Measurements from ENCODE around the gene DNMT3A.

DNMT3A gene

DNA sequence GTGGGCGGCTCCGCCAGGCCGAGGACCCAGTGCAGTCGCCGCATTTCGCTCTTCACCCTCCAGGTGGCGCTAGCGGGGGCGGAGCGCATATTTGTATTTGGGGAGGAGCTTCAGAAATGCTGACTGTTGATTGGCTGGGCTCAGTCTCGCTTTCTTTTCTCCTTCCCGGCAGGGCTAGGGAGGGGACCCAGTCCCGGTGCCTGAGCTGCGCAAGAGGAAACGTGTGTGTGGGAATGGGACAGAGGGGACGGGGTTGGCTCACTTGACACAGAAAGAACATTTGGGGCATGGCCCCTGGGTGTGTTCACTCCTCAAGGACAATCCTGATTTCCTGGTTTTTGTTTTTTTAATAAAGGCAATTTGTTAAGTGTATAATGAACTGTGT is 20.3 kb upstream of the DNMT3A start:
- no peak overlapping the region for H3K4me3 ChIP-seq (ENCODE audit: extremely low read depth, insufficient read depth, low read length, poor library complexity, severe bottlenecking)
- H3K27ac ChIP-seq (ENCODE audit: low read depth, low read length, severe bottlenecking), result no peak overlapping the region
- H3K4me1 ChIP-seq (ENCODE audit: control insufficient read depth, insufficient read depth, low read length, poor library complexity, severe bottlenecking), result no peaks in the 10 kb centered on the region
- no peaks in the 10 kb centered on the region for H3K9me3 ChIP-seq (ENCODE audit: control insufficient read depth, low read length)
- H3K36me3 ChIP-seq (ENCODE audit: control insufficient read depth, insufficient read depth, low read length), result no peaks in the 10 kb centered on the region
- 1 to 6% methylated on average over 9 to 10 of the region's 16 CpGs for WGBS, 2 experiments (ENCODE audit: insufficient coverage in 2 of 2)

GRCh38 chr2:25361261-25362048 is 19.7 kb upstream of the DNMT3A start:
- Histone ChIP-seq H3K4me1 (ENCODE audit: control insufficient read depth, insufficient read depth, low read length, poor library complexity, severe bottlenecking) (no peaks in the 10 kb centered on the region), H3K36me3 (ENCODE audit: control insufficient read depth, insufficient read depth, low read length) (no peaks in the 10 kb centered on the region), H3K4me3 (ENCODE audit: extremely low read depth, insufficient read depth, low read length, poor library complexity, severe bottlenecking) (no peak overlapping the region), H3K27ac (ENCODE audit: low read depth, low read length, severe bottlenecking) (no peak overlapping the region), H3K9me3 (ENCODE audit: control insufficient read depth, low read length) (no peaks in the 10 kb centered on the region)
- 56 to 59% methylated on average over 32 to 33 of the region's 34 CpGs for WGBS, 2 experiments (ENCODE audit: insufficient coverage in 2 of 2)

GRCh38 chr2:25358836-25359235 is 17.1 kb upstream of the DNMT3A start:
- Histone ChIP-seq H3K4me3 (ENCODE audit: extremely low read depth, insufficient read depth, low read length, poor library complexity, severe bottlenecking) (no peak overlapping the region), H3K4me1 (ENCODE audit: control insufficient read depth, insufficient read depth, low read length, poor library complexity, severe bottlenecking) (no peaks in the 10 kb centered on the region), H3K27ac (ENCODE audit: low read depth, low read length, severe bottlenecking) (no peak overlapping the region), H3K9me3 (ENCODE audit: control insufficient read depth, low read length) (no peaks in the 10 kb centered on the region), H3K36me3 (ENCODE audit: control insufficient read depth, insufficient read depth, low read length) (no peaks in the 10 kb centered on the region)
- WGBS, 2 experiments (ENCODE audit: insufficient coverage in 2 of 2), result 92 to 93% methylated on average over 5 of the region's 8 CpGs

- WGBS, 2 experiments (ENCODE audit: insufficient coverage in 2 of 2), result 86 to 87% methylated on average over 4 to 5 of the region's 6 CpGs
- no peaks in the 10 kb centered on the region for H3K4me1 ChIP-seq (ENCODE audit: control insufficient read depth, insufficient read depth, low read length, poor library complexity, severe bottlenecking)
- H3K27ac ChIP-seq (ENCODE audit: low read depth, low read length, severe bottlenecking), result no peak overlapping the region
- no peak overlapping the region for H3K4me3 ChIP-seq (ENCODE audit: extremely low read depth, insufficient read depth, low read length, poor library complexity, severe bottlenecking)
- H3K9me3 ChIP-seq (ENCODE audit: control insufficient read depth, low read length), result no peaks in the 10 kb centered on the region
- H3K36me3 ChIP-seq (ENCODE audit: control insufficient read depth, insufficient read depth, low read length), result no peaks in the 10 kb centered on the region
These were observed 16.6 kb upstream of the DNMT3A start for GRCh38 chr2:25358249-25358815.

GRCh38 chr2:25356088-25356487 is 14.4 kb upstream of the DNMT3A start:
- H3K36me3 ChIP-seq (ENCODE audit: control insufficient read depth, insufficient read depth, low read length), result no peaks in the 10 kb centered on the region
- no peak overlapping the region for H3K27ac ChIP-seq (ENCODE audit: low read depth, low read length, severe bottlenecking)
- no peaks in the 10 kb centered on the region for H3K4me1 ChIP-seq (ENCODE audit: control insufficient read depth, insufficient read depth, low read length, poor library complexity, severe bottlenecking)
- no peak overlapping the region for H3K4me3 ChIP-seq (ENCODE audit: extremely low read depth, insufficient read depth, low read length, poor library complexity, severe bottlenecking)
- H3K9me3 ChIP-seq (ENCODE audit: control insufficient read depth, low read length), result no peaks in the 10 kb centered on the region
- 77 to 85% methylated on average over 4 of the region's 4 CpGs for WGBS, 2 experiments (ENCODE audit: insufficient coverage in 2 of 2)

GRCh38 chr2:25355270-25355669 is 13.5 kb upstream of the DNMT3A start:
- Histone ChIP-seq H3K36me3 (ENCODE audit: control insufficient read depth, insufficient read depth, low read length) (no peaks in the 10 kb centered on the region), H3K4me3 (ENCODE audit: extremely low read depth, insufficient read depth, low read length, poor library complexity, severe bottlenecking) (no peak overlapping the region), H3K9me3 (ENCODE audit: control insufficient read depth, low read length) (no peaks in the 10 kb centered on the region), H3K4me1 (ENCODE audit: control insufficient read depth, insufficient read depth, low read length, poor library complexity, severe bottlenecking) (no peaks in the 10 kb centered on the region), H3K27ac (ENCODE audit: low read depth, low read length, severe bottlenecking) (no peak overlapping the region)
- WGBS, 2 experiments (ENCODE audit: insufficient coverage in 2 of 2), result 88 to 100% methylated on average over 2 to 7 of the region's 8 CpGs

DNA sequence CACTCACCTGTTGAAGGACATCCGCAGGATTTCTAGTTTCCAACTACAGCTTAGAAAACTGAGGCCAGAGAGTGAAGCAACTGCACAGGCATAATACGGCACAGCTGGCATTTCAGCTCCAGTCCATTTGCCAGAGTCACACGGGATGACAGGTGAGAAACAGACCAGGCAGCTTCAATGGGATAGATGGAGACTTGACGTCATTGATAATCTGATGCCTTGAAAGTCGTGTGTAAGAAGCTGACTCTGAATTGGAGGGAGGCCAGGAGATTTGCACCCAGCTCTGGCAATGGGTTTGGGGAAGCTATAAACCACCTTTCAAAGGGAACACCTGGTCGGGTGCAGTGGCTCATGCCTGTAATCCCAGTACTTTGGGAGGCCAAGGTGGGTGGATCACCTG is 12.4 kb upstream of the DNMT3A start:
- Histone ChIP-seq H3K4me1 (ENCODE audit: control insufficient read depth, insufficient read depth, low read length, poor library complexity, severe bottlenecking) (peaks cover 5% of the 10 kb centered on the region), H3K9me3 (ENCODE audit: control insufficient read depth, low read length) (no peaks in the 10 kb centered on the region), H3K36me3 (ENCODE audit: control insufficient read depth, insufficient read depth, low read length) (no peaks in the 10 kb centered on the region), H3K4me3 (ENCODE audit: extremely low read depth, insufficient read depth, low read length, poor library complexity, severe bottlenecking) (no peak overlapping the region), H3K27ac (ENCODE audit: low read depth, low read length, severe bottlenecking) (no peak overlapping the region)
- 87 to 90% methylated on average over 5 to 6 of the region's 6 CpGs for WGBS, 2 experiments (ENCODE audit: insufficient coverage in 2 of 2)

DNA sequence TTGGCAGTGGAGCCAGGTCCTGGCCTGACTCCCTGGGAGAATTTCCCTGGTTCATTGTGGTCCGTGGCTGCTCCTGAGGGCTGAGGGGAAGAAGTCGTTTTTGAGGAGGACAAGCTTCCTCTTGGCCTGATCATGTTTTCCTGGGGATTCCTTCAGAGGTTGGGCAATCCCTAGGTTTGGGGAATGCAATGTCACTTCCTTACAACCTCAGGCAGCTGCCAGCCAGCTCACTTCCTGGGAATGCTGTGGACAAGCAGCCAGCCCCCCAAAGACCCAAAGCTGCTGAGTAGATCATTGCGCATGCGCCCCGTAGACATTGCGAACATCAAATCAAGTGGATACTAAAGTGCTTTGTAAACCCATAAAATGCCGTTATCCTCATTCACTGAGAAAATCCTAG is 7.7 kb upstream of the DNMT3A start:
- WGBS, 2 experiments (ENCODE audit: insufficient coverage in 2 of 2), result 93 to 97% methylated on average over 5 to 6 of the region's 7 CpGs
- H3K4me1 ChIP-seq (ENCODE audit: control insufficient read depth, insufficient read depth, low read length, poor library complexity, severe bottlenecking), result peaks cover 10% of the 10 kb centered on the region
- H3K4me3 ChIP-seq (ENCODE audit: extremely low read depth, insufficient read depth, low read length, poor library complexity, severe bottlenecking), result no peak overlapping the region
- H3K36me3 ChIP-seq (ENCODE audit: control insufficient read depth, insufficient read depth, low read length), result no peaks in the 10 kb centered on the region
- no peak overlapping the region for H3K27ac ChIP-seq (ENCODE audit: low read depth, low read length, severe bottlenecking)
- no peaks in the 10 kb centered on the region for H3K9me3 ChIP-seq (ENCODE audit: control insufficient read depth, low read length)

GRCh38 chr2:25347846-25348245 is 6.1 kb upstream of the DNMT3A start:
- WGBS, 2 experiments (ENCODE audit: insufficient coverage in 2 of 2), result 77 to 87% methylated on average over 2 of the region's 2 CpGs
- peaks cover 10% of the 10 kb centered on the region for H3K4me1 ChIP-seq (ENCODE audit: control insufficient read depth, insufficient read depth, low read length, poor library complexity, severe bottlenecking)
- no peak overlapping the region for H3K4me3 ChIP-seq (ENCODE audit: extremely low read depth, insufficient read depth, low read length, poor library complexity, severe bottlenecking)
- no peak overlapping the region for H3K27ac ChIP-seq (ENCODE audit: low read depth, low read length, severe bottlenecking)
- no peaks in the 10 kb centered on the region for H3K9me3 ChIP-seq (ENCODE audit: control insufficient read depth, low read length)
- no peaks in the 10 kb centered on the region for H3K36me3 ChIP-seq (ENCODE audit: control insufficient read depth, insufficient read depth, low read length)

DNA sequence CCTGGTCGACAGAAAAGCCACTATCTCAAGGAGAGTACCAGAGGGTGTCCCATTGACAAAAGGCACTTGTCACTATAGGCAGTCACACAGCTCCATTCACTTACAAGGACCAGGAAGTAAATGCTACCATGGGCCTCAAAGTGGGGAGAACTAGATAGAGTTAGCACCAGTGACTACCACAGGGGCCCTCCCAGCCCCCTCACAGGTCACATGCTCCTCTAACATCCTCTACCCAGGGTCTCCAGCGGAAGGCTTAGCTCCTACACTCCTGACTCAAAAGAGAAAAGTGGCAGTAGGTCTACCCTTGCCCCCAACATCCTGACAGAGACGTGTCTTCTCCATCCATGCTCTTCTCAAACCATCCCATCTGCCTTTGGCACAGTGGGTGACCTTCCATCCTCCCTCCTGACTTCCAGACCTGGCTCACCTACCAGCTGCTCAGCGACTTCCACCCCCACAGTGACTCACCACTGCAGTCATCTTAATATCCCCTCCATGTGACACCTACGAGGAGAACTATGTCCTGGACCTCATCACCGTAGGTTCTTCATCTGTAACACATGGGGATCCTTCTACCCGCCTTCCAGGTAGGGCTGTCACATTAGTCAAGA is 5.6 kb upstream of the DNMT3A start:
- H3K9me3 ChIP-seq (ENCODE audit: control insufficient read depth, low read length), result no peaks in the 10 kb centered on the region
- H3K4me1 ChIP-seq (ENCODE audit: control insufficient read depth, insufficient read depth, low read length, poor library complexity, severe bottlenecking), result peaks cover 10% of the 10 kb centered on the region
- WGBS, 2 experiments (ENCODE audit: insufficient coverage in 2 of 2), result 81 to 90% methylated on average over 5 to 6 of the region's 7 CpGs
- no peak overlapping the region for H3K27ac ChIP-seq (ENCODE audit: low read depth, low read length, severe bottlenecking)
- H3K4me3 ChIP-seq (ENCODE audit: extremely low read depth, insufficient read depth, low read length, poor library complexity, severe bottlenecking), result no peak overlapping the region
- H3K36me3 ChIP-seq (ENCODE audit: control insufficient read depth, insufficient read depth, low read length), result no peaks in the 10 kb centered on the region

Data from mesodermal cell (in vitro differentiated cells).